Endothelial cell of umbilical vein (primary cell): ENCODE results near the gene MED12L. TPM values are rescaled to one million over a fixed set of nuclear protein-coding genes. Genes with fewer than 3 reads are reported as not detected.

Source experiments
- BruUV-seq: library from RNA; stranded (reverse); fragments of 400-500 nt; replicated peaks from 2 replicates; lab custom pipeline; 2021; lab: Mats Ljungman, UMichigan
- CTCF ChIA-PET: fragments of 300-600, 350-600 bp; sonication (Branson Sonifier 250); formaldehyde crosslinking; loops from one replicate; lab custom pipeline; 2021; ENCODE audit warnings: antibody characterized with exemption, inconsistent platforms; lab: Charles Lee
- POLR2A ChIA-PET: fragments of 300-600, 350-600 bp; sonication (Branson Sonifier 250); formaldehyde crosslinking; loops from one replicate; lab custom pipeline; 2021; ENCODE audit warnings: antibody characterized with exemption, inconsistent platforms; lab: Charles Lee
- DNase-seq: peaks from one replicate; pipeline ENCODE4 v3.0.0-alpha.2; 2011; ENCODE audit warnings: low read depth, low spot score
- FAIRE-seq: peaks from 2 replicates; lab custom pipeline; 2011; peaks lifted over from hg19 to GRCh38; lab: Jason Lieb, UNC
- H2AFZ ChIP-seq: 2 replicates; pipeline ENCODE4 v1.6.0; 2012; ENCODE audit warnings: low read depth, low read length, control low read depth, inconsistent platforms
- H3K27ac ChIP-seq: 2 replicates; pipeline ENCODE4 v1.5.1; 2011; ENCODE audit warnings: low read depth, mild to moderate bottlenecking, control low read depth, low read length, moderate library complexity; ENCODE audit not compliant: insufficient read depth
- H3K27me3 ChIP-seq, 2 experiments: 2 replicates each; pipeline versions ENCODE4 v1.6.0 to v1.6.1; 2011; ENCODE audit warnings: low read length in 2 of 2, mixed read lengths in 1 of 2; ENCODE audit not compliant: control insufficient read depth in 2 of 2, insufficient read depth in 2 of 2
- H3K36me3 ChIP-seq, 2 experiments: 2 replicates in 1 of 2; 3 replicates in 1 of 2; pipeline ENCODE4 v1.5.1; 2011; ENCODE audit warnings: low read length in 2 of 2, mild to moderate bottlenecking in 1 of 2, moderate library complexity in 1 of 2; ENCODE audit not compliant: control insufficient read depth in 2 of 2, insufficient read depth in 2 of 2; ENCODE audit errors: extremely low read depth in 1 of 2
- H3K4me1 ChIP-seq: 3 replicates; pipeline ENCODE4 v1.5.1; 2011; ENCODE audit warnings: mild to moderate bottlenecking, low read length; ENCODE audit not compliant: control insufficient read depth, insufficient read depth; ENCODE audit errors: extremely low read depth
- H3K4me2 ChIP-seq: 2 replicates; pipeline ENCODE4 v1.6.1; 2011; ENCODE audit warnings: low read length, control low read depth, mixed read lengths; ENCODE audit not compliant: insufficient read depth
- H3K4me3 ChIP-seq, 3 experiments: fragments of 200-600 bp in 1 of 3; sonication (generic), shearing (Covaris generic) in 1 of 3; replicated peaks in 1 of 3; 2 replicates each; pipeline ENCODE4 v1.5.1; 2011 to 2016; ENCODE audit warnings: control low read depth in 3 of 3, low read length in 3 of 3, mild to moderate bottlenecking in 2 of 3, inconsistent platforms in 1 of 3, low read depth in 1 of 3, moderate library complexity in 1 of 3; ENCODE audit not compliant: insufficient read depth in 1 of 3
- H3K79me2 ChIP-seq: 2 replicates; pipeline ENCODE4 v1.6.0; 2012; ENCODE audit warnings: low read length, inconsistent platforms; ENCODE audit not compliant: control insufficient read depth, insufficient read depth
- H3K9ac ChIP-seq: replicated peaks from 2 replicates; pipeline ENCODE3; 2011; ENCODE audit warnings: low read length, control low read depth; ENCODE audit not compliant: insufficient read depth; ENCODE audit errors: extremely low read depth
- H3K9me1 ChIP-seq: replicated peaks from 3 replicates; pipeline ENCODE4 v1.6.0; 2011; ENCODE audit warnings: mild to moderate bottlenecking, low read length; ENCODE audit not compliant: control insufficient read depth, insufficient read depth; ENCODE audit errors: extremely low read depth
- H3K9me3 ChIP-seq: replicated peaks from 2 replicates; pipeline ENCODE4 v1.5.1; 2012; ENCODE audit warnings: low read length, inconsistent platforms; ENCODE audit not compliant: control insufficient read depth, insufficient read depth
- H4K20me1 ChIP-seq: replicated peaks from 2 replicates; pipeline ENCODE3; 2011; ENCODE audit warnings: mild to moderate bottlenecking, low read length; ENCODE audit not compliant: control insufficient read depth, insufficient read depth; ENCODE audit errors: extremely low read depth
- EZH2 ChIP-seq: IDR thresholded peaks from 2 replicates; pipeline ENCODE4 v1.6.1; 2012; ENCODE audit warnings: borderline replicate concordance, low read depth, mild to moderate bottlenecking, moderate library complexity, low read length, inconsistent platforms; ENCODE audit not compliant: severe bottlenecking
- FOS ChIP-seq: IDR thresholded peaks from 2 replicates; pipeline ENCODE4 v1.6.1; 2011; ENCODE audit warnings: mild to moderate bottlenecking, low read length, moderate library complexity, borderline replicate concordance; ENCODE audit not compliant: insufficient read depth
- GATA2 ChIP-seq: IDR thresholded peaks from 2 replicates; pipeline ENCODE4 v1.7.0; 2011; ENCODE audit warnings: low read depth, mild to moderate bottlenecking, moderate library complexity, mixed read lengths, low read length; ENCODE audit not compliant: insufficient read length, insufficient read depth
- JUN ChIP-seq: IDR thresholded peaks from 2 replicates; pipeline ENCODE4 v1.6.1; 2011; ENCODE audit warnings: borderline replicate concordance, low read depth; ENCODE audit not compliant: insufficient read length, insufficient read depth
- MYC ChIP-seq: IDR thresholded peaks from one replicate; pipeline ENCODE4 v1.6.1; 2011; ENCODE audit warnings: mild to moderate bottlenecking, low read depth, low read length
- POLR2A ChIP-seq: IDR thresholded peaks from 2 replicates; pipeline ENCODE4 v1.6.1; 2012; ENCODE audit warnings: low read depth, mild to moderate bottlenecking, control low read depth, low read length
- POLR2AphosphoS5 ChIP-seq: IDR thresholded peaks from 2 replicates; pipeline ENCODE4 v1.6.1; 2012; ENCODE audit warnings: low read depth, mild to moderate bottlenecking, control low read depth, low read length, moderate library complexity; ENCODE audit not compliant: insufficient read depth
- dilution Hi-C: fragments of 300-500 bp; cut with MboI; formaldehyde crosslinking; loops from one replicate; pipeline ENCODE4 v1.15.0; 2019; ENCODE audit warnings: low sequenced_read_pairs; ENCODE audit not compliant: extremely low pct_ligation_motif_present
- intact Hi-C: fragments of 100-400 bp; cut with micrococcal nuclease; formaldehyde crosslinking; loops from one replicate; pipeline ENCODE4 v1.10.0; 2022
- polyA plus RNA-seq, 4 experiments: library from polyadenylated mRNA; depleted of rRNA in 3 of 4; stranded (reverse) in 3 of 4; unstranded in 1 of 4; fragments of >200 nt; gene quantifications; 2 replicates each; pipeline versions ENCODE4 v1.2.1 to v1.2.3, GENCODE V29; 2011 to 2012; ENCODE audit warnings: missing spikeins in 1 of 4
- total RNA-seq: library from RNA; stranded (reverse); gene quantifications from 2 replicates; pipeline ENCODE4 v1.2.3, GENCODE V29; 2021
- TF ChIP-seq, protein P1 (sequence below): IDR thresholded peaks from 2 replicates; pipeline ENCODE4 v1.6.1; 2011; ENCODE audit not compliant: insufficient read depth, insufficient read length
- TF ChIP-seq, protein P2 (sequence below), 2 donors: IDR thresholded peaks; 1 replicate in 1 of 2; 2 replicates in 1 of 2; pipeline ENCODE4 v1.5.1; 2011; ENCODE audit warnings: low read length in 2 of 2, mild to moderate bottlenecking in 2 of 2, moderate library complexity in 2 of 2, control low read depth in 1 of 2, inconsistent platforms in 1 of 2, low read depth in 1 of 2; ENCODE audit not compliant: insufficient read depth in 1 of 2; ENCODE audit errors: extremely low read depth in 1 of 2

MED12L gene
- total and polyA plus RNA-seq, 2 donors (not counting 3 experiments of a cell fraction or from before 2014, with no cell fraction given), result 0.03 to 0.27 TPM

GRCh38 chr3:151107701-151108100 lies 22.2 kb downstream of the MED12L start:
- Histone ChIP-seq H3K9me1 (no peaks in the 10 kb centered on the region), H2AFZ (no peak overlapping the region), H3K36me3 (no peaks in the 10 kb centered on the region), H3K4me2 (no peak overlapping the region), H3K79me2 (no peaks in the 10 kb centered on the region), H3K27ac (no peak overlapping the region), H3K4me1 (no peaks in the 10 kb centered on the region), H4K20me1 (no peaks in the 10 kb centered on the region), H3K4me3 (no peak overlapping the region), H3K9me3 (no peaks in the 10 kb centered on the region), H3K27me3 (no peaks in the 10 kb centered on the region), H3K9ac (no peak overlapping the region)
- CTCF ChIA-PET, result interaction anchor here (0.9 kb wide), 1 partner anchor 22 kb away, joined by 3 read pairs; no protein-coding TSS in a partner anchor
- TF ChIP-seq, protein P1, sequence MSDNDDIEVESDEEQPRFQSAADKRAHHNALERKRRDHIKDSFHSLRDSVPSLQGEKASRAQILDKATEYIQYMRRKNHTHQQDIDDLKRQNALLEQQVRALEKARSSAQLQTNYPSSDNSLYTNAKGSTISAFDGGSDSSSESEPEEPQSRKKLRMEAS, result no peak
- TF ChIP-seq, protein P2, sequence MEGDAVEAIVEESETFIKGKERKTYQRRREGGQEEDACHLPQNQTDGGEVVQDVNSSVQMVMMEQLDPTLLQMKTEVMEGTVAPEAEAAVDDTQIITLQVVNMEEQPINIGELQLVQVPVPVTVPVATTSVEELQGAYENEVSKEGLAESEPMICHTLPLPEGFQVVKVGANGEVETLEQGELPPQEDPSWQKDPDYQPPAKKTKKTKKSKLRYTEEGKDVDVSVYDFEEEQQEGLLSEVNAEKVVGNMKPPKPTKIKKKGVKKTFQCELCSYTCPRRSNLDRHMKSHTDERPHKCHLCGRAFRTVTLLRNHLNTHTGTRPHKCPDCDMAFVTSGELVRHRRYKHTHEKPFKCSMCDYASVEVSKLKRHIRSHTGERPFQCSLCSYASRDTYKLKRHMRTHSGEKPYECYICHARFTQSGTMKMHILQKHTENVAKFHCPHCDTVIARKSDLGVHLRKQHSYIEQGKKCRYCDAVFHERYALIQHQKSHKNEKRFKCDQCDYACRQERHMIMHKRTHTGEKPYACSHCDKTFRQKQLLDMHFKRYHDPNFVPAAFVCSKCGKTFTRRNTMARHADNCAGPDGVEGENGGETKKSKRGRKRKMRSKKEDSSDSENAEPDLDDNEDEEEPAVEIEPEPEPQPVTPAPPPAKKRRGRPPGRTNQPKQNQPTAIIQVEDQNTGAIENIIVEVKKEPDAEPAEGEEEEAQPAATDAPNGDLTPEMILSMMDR (IDR thresholded peaks at IDR 0.05; ENCODE audit: extremely low read depth in 1 of 2, insufficient read depth in 1 of 2, low read depth in 1 of 2, low read length in 2 of 2), result no peak
- TF ChIP-seq POLR2AphosphoS5, result no peak
- dilution Hi-C loops (no loop called here), intact Hi-C loops (no loop called here)
- DNase-seq (no peak), FAIRE-seq (no peak)
- POLR2A ChIA-PET, result no interaction called here
- BruUV-seq, result no TSS peak

DNA sequence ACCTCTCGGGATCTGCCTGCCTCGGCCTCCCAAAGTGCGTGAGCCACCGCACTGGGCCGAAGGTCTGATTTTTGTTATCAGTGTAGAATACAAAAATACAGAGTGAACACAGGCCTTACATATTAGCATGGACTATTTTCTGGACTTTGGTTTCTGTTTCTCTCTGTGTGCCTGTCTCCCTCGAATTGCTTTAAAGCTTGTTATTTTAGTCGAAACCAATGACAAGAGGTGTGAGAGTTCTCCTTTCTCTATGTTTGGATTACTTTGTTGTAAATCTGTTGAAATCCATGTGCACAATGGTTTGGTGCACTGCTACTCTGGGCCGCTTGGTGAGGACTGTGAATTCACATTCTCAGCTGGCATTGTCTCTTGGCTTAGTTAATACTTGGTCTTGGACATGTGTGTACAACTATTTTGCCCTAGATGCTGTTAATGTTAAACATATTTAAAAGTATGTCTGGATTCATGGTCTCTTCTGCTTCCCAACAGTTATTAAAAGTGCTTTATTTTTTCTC lies 23.9 kb downstream of the MED12L start:
- no peak overlapping the region for H2AFZ ChIP-seq
- POLR2A ChIA-PET, result no interaction called here
- H3K36me3 ChIP-seq, result no peaks in the 10 kb centered on the region
- no peaks in the 10 kb centered on the region for H3K9me3 ChIP-seq
- CTCF ChIA-PET, result interaction anchor here (1.3 kb wide), 1 partner anchor 15 kb away, joined by 4 read pairs; no protein-coding TSS in a partner anchor
- BruUV-seq, result no TSS peak
- no peaks in the 10 kb centered on the region for H3K79me2 ChIP-seq
- H3K4me3 ChIP-seq, result no peak overlapping the region
- H3K27ac ChIP-seq, result no peak overlapping the region
- no peaks in the 10 kb centered on the region for H3K4me1 ChIP-seq
- H4K20me1 ChIP-seq, result no peaks in the 10 kb centered on the region
- DNase-seq (no peak), FAIRE-seq (no peak)
- intact Hi-C loops (no loop called here), dilution Hi-C loops (no loop called here)
- H3K27me3 ChIP-seq, result no peaks in the 10 kb centered on the region
- H3K9ac ChIP-seq, result no peak overlapping the region
- TF ChIP-seq, protein P2 (IDR thresholded peaks at IDR 0.05; ENCODE audit: extremely low read depth in 1 of 2, insufficient read depth in 1 of 2, low read depth in 1 of 2, low read length in 2 of 2), result no peak
- TF ChIP-seq JUN (no peak), FOS (no peak), POLR2AphosphoS5 (no peak), POLR2A (no peak), EZH2 (no peak), MYC (no peak), GATA2 (no peak)
- TF ChIP-seq, protein P1, result no peak
- H3K9me1 ChIP-seq, result no peaks in the 10 kb centered on the region
- no peak overlapping the region for H3K4me2 ChIP-seq
